HepG2 (cell line): ENCODE measurements around the gene RELL1. TPM values are rescaled to one million over a fixed set of nuclear protein-coding genes. Genes with fewer than 3 reads are reported as not detected.

Experiments used
- BHLHE40 ChIP-seq: IDR thresholded peaks from 2 replicates; pipeline ENCODE4 v1.6.1; 2011; ENCODE audit warnings: low read length, improper control_type of control experiment
- CREM ChIP-seq, 2 experiments: sonication (generic) in 1 of 2; formaldehyde crosslinking in 1 of 2; IDR thresholded peaks; 2 replicates each; pipeline versions ENCODE4 v1.4.0 to v1.6.1; 2016 to 2020; ENCODE audit warnings: antibody characterized with exemption in 1 of 2, mild to moderate bottlenecking in 1 of 2, missing genetic modification reagents in 1 of 2
- ELF3 ChIP-seq: IDR thresholded peaks from 2 replicates; pipeline ENCODE4 v1.6.1; 2016; ENCODE audit warnings: missing genetic modification reagents, missing compliant biosample characterization
- ETV5 ChIP-seq: IDR thresholded peaks from 2 replicates; pipeline ENCODE4 v1.6.1; 2018; ENCODE audit warnings: missing biosample characterization, missing genetic modification reagents, inconsistent platforms, borderline replicate concordance
- FOSL1 ChIP-seq: sonication (generic); formaldehyde crosslinking; IDR thresholded peaks from 2 replicates; pipeline ENCODE4 v1.9.0; 2021; ENCODE audit warnings: missing genetic modification reagents, borderline replicate concordance
- KDM5A ChIP-seq: fragments of 200-600 bp; sonication (generic); IDR thresholded peaks from 2 replicates; pipeline ENCODE4 v1.7.0; 2018; ENCODE audit warnings: antibody characterized with exemption, mild to moderate bottlenecking, low read length, borderline replicate concordance
- MED1 ChIP-seq: sonication (generic); formaldehyde crosslinking; IDR thresholded peaks from 2 replicates; pipeline ENCODE4 v1.4.0; 2020; ENCODE audit warnings: missing genetic modification reagents
- MEF2D ChIP-seq: sonication (generic); formaldehyde crosslinking; IDR thresholded peaks from 2 replicates; pipeline ENCODE4 v1.5.1; 2020; ENCODE audit warnings: mild to moderate bottlenecking, missing genetic modification reagents
- MIXL1 ChIP-seq: IDR thresholded peaks from 2 replicates; pipeline ENCODE4 v1.6.1; 2016
- NCOA1 ChIP-seq: sonication (generic); formaldehyde crosslinking; IDR thresholded peaks from 2 replicates; pipeline ENCODE4 v1.9.0; 2021; ENCODE audit warnings: missing genetic modification reagents
- NCOA2 ChIP-seq: sonication (generic); formaldehyde crosslinking; IDR thresholded peaks from 2 replicates; pipeline ENCODE4 v1.8.0; 2022; ENCODE audit warnings: inconsistent platforms
- RBFOX2 ChIP-seq: fragments of 200-400 bp; formaldehyde crosslinking; IDR thresholded peaks from 2 replicates; pipeline ENCODE4 v1.6.1; 2017; ENCODE audit warnings: low read depth, mild to moderate bottlenecking, low read length
- RXRB ChIP-seq: IDR thresholded peaks from 2 replicates; pipeline ENCODE4 v1.6.1; 2016; ENCODE audit warnings: borderline replicate concordance, missing genetic modification reagents, missing compliant biosample characterization
- SKI ChIP-seq: fragments of 450-650 bp; IDR thresholded peaks from one replicate; pipeline ENCODE4 v1.6.1; 2018; ENCODE audit warnings: mild to moderate bottlenecking; ENCODE audit not compliant: partially characterized antibody
- SOX6 ChIP-seq, 2 experiments: fragments of 450-650 bp in 1 of 2; sonication (generic) in 1 of 2; formaldehyde crosslinking in 1 of 2; IDR thresholded peaks; 2 replicates each; pipeline versions ENCODE4 v1.4.0 to v1.6.1; 2017 to 2020; ENCODE audit warnings: antibody characterized with exemption in 1 of 2, mild to moderate bottlenecking in 1 of 2, missing genetic modification reagents in 1 of 2
- TCF7 ChIP-seq: sonication (generic); IDR thresholded peaks from 2 replicates; pipeline ENCODE4 v1.6.1; 2016; ENCODE audit warnings: antibody characterized with exemption, low read depth
- ZFY ChIP-seq: sonication (generic); formaldehyde crosslinking; IDR thresholded peaks from 2 replicates; pipeline ENCODE4 v1.4.0; 2020; ENCODE audit warnings: missing genetic modification reagents
- ZMYM3 ChIP-seq: sonication (generic); formaldehyde crosslinking; IDR thresholded peaks from 2 replicates; pipeline ENCODE4 v1.5.1; 2020; ENCODE audit warnings: mild to moderate bottlenecking, missing genetic modification reagents
- ZNF331 ChIP-seq: sonication (generic); formaldehyde crosslinking; IDR thresholded peaks from 2 replicates; pipeline ENCODE4 v1.4.0; 2020; ENCODE audit warnings: missing genetic modification reagents
- ZNF816 ChIP-seq: sonication (generic); formaldehyde crosslinking; IDR thresholded peaks from 2 replicates; pipeline ENCODE4 v1.8.0; 2022; ENCODE audit warnings: missing genetic modification reagents, mild to moderate bottlenecking, borderline replicate concordance
- polyA plus RNA-seq, 8 experiments: library from polyadenylated mRNA; depleted of rRNA in 3 of 8; stranded (reverse) in 7 of 8; unstranded in 1 of 8; fragments of >200 nt; fragmentation: Illumina TruSeq in 4 of 8; extraction: Trizol in 4 of 8; gene quantifications; 2 replicates each; pipeline versions ENCODE4 v1.2.1 to v1.2.3, GENCODE V29; 2011 to 2016; ENCODE audit warnings: low read depth in 4 of 8, missing spikeins in 1 of 8, mixed read lengths in 1 of 8; ENCODE audit not compliant: insufficient read depth in 1 of 8
- total RNA-seq, 5 experiments: library from RNA; depleted of rRNA; stranded (reverse); fragments of >200 nt; fragmentation: Illumina TruSeq; extraction: Trizol; gene quantifications; 2 replicates each; pipeline ENCODE4 v1.2.3, GENCODE V29; 2016; ENCODE audit warnings: low read depth in 1 of 5
- TF ChIP-seq, protein P1 (sequence below): fragments of 450-650 bp; IDR thresholded peaks from 2 replicates; pipeline ENCODE4 v1.6.1; 2017; ENCODE audit warnings: mild to moderate bottlenecking
- TF ChIP-seq, protein P2 (sequence below): sonication (generic); formaldehyde crosslinking; IDR thresholded peaks from 2 replicates; pipeline ENCODE4 v1.4.0; 2020; ENCODE audit warnings: mild to moderate bottlenecking, missing genetic modification reagents

The RELL1 gene
- total and polyA plus RNA-seq, 2 of the 13 experiments (the other 11 are each of a cell fraction or from before 2014, with no cell fraction given), result 8.4 to 58.4 TPM

DNA sequence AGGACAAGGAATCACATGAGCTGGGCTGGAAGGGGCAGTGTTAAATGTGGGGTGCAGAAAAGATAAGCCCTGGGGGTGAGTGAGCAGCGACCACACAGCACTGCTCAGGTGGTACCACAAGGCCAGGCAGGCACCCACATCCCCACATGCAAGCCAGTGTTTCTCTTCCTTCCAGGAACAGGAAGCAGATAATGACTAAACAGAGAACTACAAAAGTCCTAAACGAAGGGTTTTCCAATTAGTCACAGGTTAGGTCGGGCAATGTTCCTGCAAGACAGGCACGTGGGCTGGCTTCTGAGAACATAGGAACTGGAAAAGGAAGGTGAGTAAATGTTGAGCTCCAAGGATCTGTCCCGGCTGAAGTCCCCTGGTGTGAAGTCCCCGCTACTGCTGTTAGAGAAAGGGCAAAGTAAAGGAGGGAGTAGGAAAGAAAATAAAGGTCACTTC lies 19.5 kb downstream of the RELL1 start (continued):
- TF ChIP-seq MIXL1 (CRISPR knock-in tag), result peak; percentile 58; the same call in 1 of the 2 replicates
- TF ChIP-seq RXRB (CRISPR knock-in tag), result peak; percentile 83
- peak; percentile 94 for TF ChIP-seq ELF3 (CRISPR knock-in tag)
- TF ChIP-seq BHLHE40, result peak; percentile 71; the same call in 1 of the 2 replicates
- TF ChIP-seq NCOA1 (CRISPR knock-in tag), result no peak
- TF ChIP-seq MEF2D (CRISPR knock-in tag), result 0 out of 2 replicates have a peak, but pooled peaks have one; percentile 18
- TF ChIP-seq ZFY, result no peak
- TF ChIP-seq ETV5 (CRISPR knock-in tag), result peak; percentile 79; the same call in 1 of the 2 replicates
- TF ChIP-seq, protein P1, sequence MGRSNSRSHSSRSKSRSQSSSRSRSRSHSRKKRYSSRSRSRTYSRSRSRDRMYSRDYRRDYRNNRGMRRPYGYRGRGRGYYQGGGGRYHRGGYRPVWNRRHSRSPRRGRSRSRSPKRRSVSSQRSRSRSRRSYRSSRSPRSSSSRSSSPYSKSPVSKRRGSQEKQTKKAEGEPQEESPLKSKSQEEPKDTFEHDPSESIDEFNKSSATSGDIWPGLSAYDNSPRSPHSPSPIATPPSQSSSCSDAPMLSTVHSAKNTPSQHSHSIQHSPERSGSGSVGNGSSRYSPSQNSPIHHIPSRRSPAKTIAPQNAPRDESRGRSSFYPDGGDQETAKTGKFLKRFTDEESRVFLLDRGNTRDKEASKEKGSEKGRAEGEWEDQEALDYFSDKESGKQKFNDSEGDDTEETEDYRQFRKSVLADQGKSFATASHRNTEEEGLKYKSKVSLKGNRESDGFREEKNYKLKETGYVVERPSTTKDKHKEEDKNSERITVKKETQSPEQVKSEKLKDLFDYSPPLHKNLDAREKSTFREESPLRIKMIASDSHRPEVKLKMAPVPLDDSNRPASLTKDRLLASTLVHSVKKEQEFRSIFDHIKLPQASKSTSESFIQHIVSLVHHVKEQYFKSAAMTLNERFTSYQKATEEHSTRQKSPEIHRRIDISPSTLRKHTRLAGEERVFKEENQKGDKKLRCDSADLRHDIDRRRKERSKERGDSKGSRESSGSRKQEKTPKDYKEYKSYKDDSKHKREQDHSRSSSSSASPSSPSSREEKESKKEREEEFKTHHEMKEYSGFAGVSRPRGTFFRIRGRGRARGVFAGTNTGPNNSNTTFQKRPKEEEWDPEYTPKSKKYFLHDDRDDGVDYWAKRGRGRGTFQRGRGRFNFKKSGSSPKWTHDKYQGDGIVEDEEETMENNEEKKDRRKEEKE, result no peak
- peak; percentile 32; the same call in 1 of the 2 replicates for TF ChIP-seq CREM (IDR thresholded peaks at IDR 0.05)
- no peak for TF ChIP-seq CREM (CRISPR knock-in tag; IDR thresholded peaks at IDR 0.05)
- TF ChIP-seq, protein P2, sequence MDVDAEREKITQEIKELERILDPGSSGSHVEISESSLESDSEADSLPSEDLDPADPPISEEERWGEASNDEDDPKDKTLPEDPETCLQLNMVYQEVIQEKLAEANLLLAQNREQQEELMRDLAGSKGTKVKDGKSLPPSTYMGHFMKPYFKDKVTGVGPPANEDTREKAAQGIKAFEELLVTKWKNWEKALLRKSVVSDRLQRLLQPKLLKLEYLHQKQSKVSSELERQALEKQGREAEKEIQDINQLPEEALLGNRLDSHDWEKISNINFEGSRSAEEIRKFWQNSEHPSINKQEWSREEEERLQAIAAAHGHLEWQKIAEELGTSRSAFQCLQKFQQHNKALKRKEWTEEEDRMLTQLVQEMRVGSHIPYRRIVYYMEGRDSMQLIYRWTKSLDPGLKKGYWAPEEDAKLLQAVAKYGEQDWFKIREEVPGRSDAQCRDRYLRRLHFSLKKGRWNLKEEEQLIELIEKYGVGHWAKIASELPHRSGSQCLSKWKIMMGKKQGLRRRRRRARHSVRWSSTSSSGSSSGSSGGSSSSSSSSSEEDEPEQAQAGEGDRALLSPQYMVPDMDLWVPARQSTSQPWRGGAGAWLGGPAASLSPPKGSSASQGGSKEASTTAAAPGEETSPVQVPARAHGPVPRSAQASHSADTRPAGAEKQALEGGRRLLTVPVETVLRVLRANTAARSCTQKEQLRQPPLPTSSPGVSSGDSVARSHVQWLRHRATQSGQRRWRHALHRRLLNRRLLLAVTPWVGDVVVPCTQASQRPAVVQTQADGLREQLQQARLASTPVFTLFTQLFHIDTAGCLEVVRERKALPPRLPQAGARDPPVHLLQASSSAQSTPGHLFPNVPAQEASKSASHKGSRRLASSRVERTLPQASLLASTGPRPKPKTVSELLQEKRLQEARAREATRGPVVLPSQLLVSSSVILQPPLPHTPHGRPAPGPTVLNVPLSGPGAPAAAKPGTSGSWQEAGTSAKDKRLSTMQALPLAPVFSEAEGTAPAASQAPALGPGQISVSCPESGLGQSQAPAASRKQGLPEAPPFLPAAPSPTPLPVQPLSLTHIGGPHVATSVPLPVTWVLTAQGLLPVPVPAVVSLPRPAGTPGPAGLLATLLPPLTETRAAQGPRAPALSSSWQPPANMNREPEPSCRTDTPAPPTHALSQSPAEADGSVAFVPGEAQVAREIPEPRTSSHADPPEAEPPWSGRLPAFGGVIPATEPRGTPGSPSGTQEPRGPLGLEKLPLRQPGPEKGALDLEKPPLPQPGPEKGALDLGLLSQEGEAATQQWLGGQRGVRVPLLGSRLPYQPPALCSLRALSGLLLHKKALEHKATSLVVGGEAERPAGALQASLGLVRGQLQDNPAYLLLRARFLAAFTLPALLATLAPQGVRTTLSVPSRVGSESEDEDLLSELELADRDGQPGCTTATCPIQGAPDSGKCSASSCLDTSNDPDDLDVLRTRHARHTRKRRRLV (CRISPR knock-in tag), result no peak
- no peak for TF ChIP-seq SOX6 (IDR thresholded peaks at IDR 0.05)
- TF ChIP-seq SOX6 (CRISPR knock-in tag; IDR thresholded peaks at IDR 0.05), result peak; percentile 13; the same call in 1 of the 2 replicates
- no peak for TF ChIP-seq KDM5A
- no peak for TF ChIP-seq RBFOX2
- TF ChIP-seq FOSL1 (CRISPR knock-in tag), result peak; percentile 52; the same call in 1 of the 2 replicates
- peak; percentile 21; the same call in 1 of the 2 replicates for TF ChIP-seq NCOA2 (CRISPR knock-in tag)
- no peak for TF ChIP-seq ZMYM3
- TF ChIP-seq MED1, result peak; percentile 65
- TF ChIP-seq ZNF816 (CRISPR knock-in tag), result no peak
- TF ChIP-seq TCF7, result peak; percentile 47; the same call in 1 of the 2 replicates
- TF ChIP-seq ZNF331, result peak; percentile 23; the same call in 1 of the 2 replicates
- TF ChIP-seq SKI, result peak; percentile 37
